ENCODE results near the gene PPP1R10.

The PPP1R10 gene

GRCh38 chr6:30612213-30612612, 4.8 kb downstream of the PPP1R10 start:
- H3K9ac ChIP-seq (ENCODE audit: low read length): no peak overlapping the region

GRCh38 chr6:30611856-30612194, 5.2 kb downstream of the PPP1R10 start:
- H3K27me3 ChIP-seq (ENCODE audit: low read depth, low read length): no peaks in the 10 kb centered on the region
- peaks cover 75% of the 10 kb centered on the region for H3K36me3 ChIP-seq (replicated peaks; ENCODE audit: low read depth, low read length)
- peaks cover 22% of the 10 kb centered on the region for H3K4me1 ChIP-seq (ENCODE audit: low read length)
- TF ChIP-seq EZH2phosphoT487 (IDR thresholded peaks at IDR 0.05; ENCODE audit: low read depth): no peak
- no peak for TF ChIP-seq CTCF (IDR thresholded peaks at IDR 0.05; ENCODE audit: low read depth, low read length)
- no peak overlapping the region for H3K4me2 ChIP-seq (ENCODE audit: low read length)
- peaks cover 23% of the 10 kb centered on the region for H4K20me1 ChIP-seq (ENCODE audit: insufficient read depth, low read length)
- H3K9ac ChIP-seq (ENCODE audit: low read length): no peak overlapping the region
- no peak overlapping the region for H3K4me3 ChIP-seq (ENCODE audit: low read length)
- no peak overlapping the region for H2AFZ ChIP-seq (ENCODE audit: low read depth, low read length)
- H3K27ac ChIP-seq (ENCODE audit: low read length): no peak overlapping the region
- peaks cover 60% of the 10 kb centered on the region for H3K79me2 ChIP-seq (ENCODE audit: low read length)
- no peaks in the 10 kb centered on the region for H3K9me3 ChIP-seq (ENCODE audit: insufficient read depth, low read length)

More at GRCh38 chr6:30612213-30612612, 4.8 kb downstream of the PPP1R10 start:
- no peak overlapping the region for H3K27ac ChIP-seq (ENCODE audit: low read length)
- peaks cover 23% of the 10 kb centered on the region for H4K20me1 ChIP-seq (ENCODE audit: insufficient read depth, low read length)
- no peaks in the 10 kb centered on the region for H3K9me3 ChIP-seq (ENCODE audit: insufficient read depth, low read length)
- peaks cover 63% of the 10 kb centered on the region for H3K79me2 ChIP-seq (ENCODE audit: low read length)
- TF ChIP-seq CTCF (IDR thresholded peaks at IDR 0.05; ENCODE audit: low read depth, low read length) (peak; percentile 9; the same call in 1 of the 2 replicates), EZH2phosphoT487 (IDR thresholded peaks at IDR 0.05; ENCODE audit: low read depth) (no peak)
- no peak overlapping the region for H3K4me2 ChIP-seq (ENCODE audit: low read length)
- H2AFZ ChIP-seq (ENCODE audit: low read depth, low read length): no peak overlapping the region
- H3K4me1 ChIP-seq (ENCODE audit: low read length): peaks cover 20% of the 10 kb centered on the region
- H3K4me3 ChIP-seq (ENCODE audit: low read length): no peak overlapping the region
- H3K36me3 ChIP-seq (replicated peaks; ENCODE audit: low read depth, low read length): peaks cover 75% of the 10 kb centered on the region
- no peaks in the 10 kb centered on the region for H3K27me3 ChIP-seq (ENCODE audit: low read depth, low read length)

- Histone ChIP-seq H2AFZ (ENCODE audit: low read depth, low read length) (no peak overlapping the region), H3K9me3 (ENCODE audit: insufficient read depth, low read length) (no peaks in the 10 kb centered on the region), H3K36me3 (replicated peaks; ENCODE audit: low read depth, low read length) (peaks cover 75% of the 10 kb centered on the region), H3K4me2 (ENCODE audit: low read length) (no peak overlapping the region), H4K20me1 (ENCODE audit: insufficient read depth, low read length) (peaks cover 23% of the 10 kb centered on the region), H3K79me2 (ENCODE audit: low read length) (peaks cover 55% of the 10 kb centered on the region), H3K9ac (ENCODE audit: low read length) (no peak overlapping the region), H3K4me3 (ENCODE audit: low read length) (no peak overlapping the region), H3K27me3 (ENCODE audit: low read depth, low read length) (no peaks in the 10 kb centered on the region), H3K4me1 (ENCODE audit: low read length) (peaks cover 24% of the 10 kb centered on the region), H3K27ac (ENCODE audit: low read length) (no peak overlapping the region)
- TF ChIP-seq EZH2phosphoT487 (IDR thresholded peaks at IDR 0.05; ENCODE audit: low read depth) (no peak), CTCF (IDR thresholded peaks at IDR 0.05; ENCODE audit: low read depth, low read length) (no peak)
Measured at GRCh38 chr6:30611150-30611855, 5.7 kb downstream of the PPP1R10 start.

- no peak overlapping the region for H2AFZ ChIP-seq (ENCODE audit: low read depth, low read length)
- peaks cover 23% of the 10 kb centered on the region for H4K20me1 ChIP-seq (ENCODE audit: insufficient read depth, low read length)
- H3K27ac ChIP-seq (ENCODE audit: low read length): no peak overlapping the region
- H3K4me1 ChIP-seq (ENCODE audit: low read length): peaks cover 24% of the 10 kb centered on the region
- no peaks in the 10 kb centered on the region for H3K9me3 ChIP-seq (ENCODE audit: insufficient read depth, low read length)
- H3K36me3 ChIP-seq (replicated peaks; ENCODE audit: low read depth, low read length): peaks cover 72% of the 10 kb centered on the region
- TF ChIP-seq EZH2phosphoT487 (IDR thresholded peaks at IDR 0.05; ENCODE audit: low read depth) (no peak), CTCF (IDR thresholded peaks at IDR 0.05; ENCODE audit: low read depth, low read length) (no peak)
- no peak overlapping the region for H3K4me2 ChIP-seq (ENCODE audit: low read length)
- H3K27me3 ChIP-seq (ENCODE audit: low read depth, low read length): no peaks in the 10 kb centered on the region
- no peak overlapping the region for H3K4me3 ChIP-seq (ENCODE audit: low read length)
- no peak overlapping the region for H3K9ac ChIP-seq (ENCODE audit: low read length)
- peaks cover 43% of the 10 kb centered on the region for H3K79me2 ChIP-seq (ENCODE audit: low read length)
Measured at GRCh38 chr6:30610065-30610464, 7.0 kb downstream of the PPP1R10 start.

Measured in OCI-LY3 (cell line).